ENCODE results near the gene ZFAND5. TPM values are rescaled to one million over a fixed set of nuclear protein-coding genes. Genes with fewer than 3 reads are reported as not detected.

The ZFAND5 gene
- polyA plus RNA-seq, 1 donor = 223 TPM

DNA sequence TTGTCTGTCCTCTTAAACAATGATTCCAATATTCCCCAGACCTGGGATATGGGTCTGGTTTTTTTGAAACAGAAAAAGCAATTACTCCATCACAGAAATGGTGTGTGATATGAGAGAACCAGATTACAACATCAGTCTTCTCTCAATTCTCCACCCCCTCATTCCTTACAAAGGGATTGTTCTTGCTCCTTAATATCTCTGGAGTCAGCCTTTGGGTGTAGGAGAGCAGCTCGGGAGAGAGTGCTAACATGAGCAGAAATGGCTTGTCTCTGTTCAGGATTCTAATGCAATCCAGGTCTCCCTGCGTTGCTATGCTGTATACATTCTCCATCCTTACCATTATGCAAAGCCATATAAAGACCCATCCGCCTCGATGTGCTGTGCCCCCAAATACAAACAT is 32.7 kb downstream of the ZFAND5 start:
- DNase-seq = no peak

DNA sequence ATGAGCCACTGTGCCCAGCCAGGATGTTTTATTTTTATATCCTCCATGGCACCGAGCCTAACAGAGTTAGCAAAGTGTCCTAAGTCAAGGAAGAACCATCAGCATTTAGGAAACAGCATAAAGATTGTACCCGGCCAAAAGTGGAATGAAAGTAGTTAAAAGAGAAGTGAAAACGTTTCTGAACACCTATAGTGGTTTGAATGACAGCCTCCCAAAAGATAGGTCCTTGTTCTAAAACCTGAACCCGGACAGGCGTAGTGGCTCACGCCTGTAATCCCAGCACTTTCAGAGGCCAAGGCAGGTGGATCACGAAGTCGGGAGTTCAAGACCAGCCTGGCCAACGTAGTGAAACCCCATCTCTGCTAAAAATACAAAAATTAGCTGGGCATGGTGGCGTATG is 37.4 kb downstream of the ZFAND5 start:
- DNase-seq = no peak

DNA sequence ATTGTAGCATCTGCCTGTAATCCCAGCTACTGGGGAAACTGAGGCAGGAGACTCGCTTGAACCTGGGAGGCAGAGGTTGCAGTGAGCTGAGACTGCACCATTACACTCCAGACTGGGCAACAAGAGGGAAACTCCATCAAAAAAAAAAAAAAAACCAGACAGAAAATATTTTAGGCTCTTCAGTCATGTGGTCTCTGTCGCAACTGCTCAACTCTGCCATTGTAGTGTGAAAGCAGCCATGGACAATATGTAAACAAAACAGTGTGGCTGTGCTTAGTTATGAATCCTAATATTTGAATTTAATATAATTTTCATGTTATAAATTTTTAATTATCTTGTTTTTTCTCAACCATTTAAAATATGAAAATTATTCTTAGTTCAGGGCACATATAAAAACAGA is 38.4 kb downstream of the ZFAND5 start:
- DNase-seq = no peak

DNA sequence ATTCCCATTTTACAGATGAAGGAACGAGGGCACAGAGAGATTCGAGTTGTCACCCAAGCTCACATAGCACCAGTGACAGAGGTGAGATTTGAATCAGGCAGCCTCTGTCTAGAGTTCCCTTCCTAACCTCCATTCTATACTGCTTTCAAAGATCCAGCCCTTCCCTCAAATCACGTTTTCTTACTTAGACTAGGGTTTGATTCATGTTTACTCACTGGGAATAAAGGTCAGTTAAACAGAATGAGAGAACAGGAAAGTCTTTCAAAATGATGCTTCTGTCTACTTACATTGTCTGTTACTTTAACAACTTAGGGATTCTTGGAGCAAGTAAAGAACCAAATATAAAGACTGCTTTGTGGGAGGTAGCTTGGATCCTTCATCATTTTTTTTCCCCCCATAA is 40.0 kb downstream of the ZFAND5 start:
- DNase-seq = no peak

DNA sequence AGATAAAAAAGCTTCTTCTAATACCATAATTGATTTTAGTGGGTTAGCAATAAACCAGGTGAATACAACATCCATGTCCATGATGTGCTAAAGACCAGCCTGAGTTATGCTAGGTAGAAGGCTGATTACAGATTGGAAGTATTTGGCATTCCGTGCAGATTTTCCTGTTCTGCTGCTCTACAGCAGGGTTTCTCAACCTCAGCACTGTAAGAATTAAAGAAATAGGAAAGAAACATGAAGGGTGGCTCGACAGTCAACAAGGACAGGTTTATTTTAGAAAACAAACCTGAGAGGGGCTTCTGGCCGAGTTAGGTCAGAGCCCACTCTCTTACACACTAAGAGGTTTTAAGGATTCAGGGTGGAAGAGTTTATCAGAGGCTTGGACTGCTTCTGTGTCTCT is 42.3 kb downstream of the ZFAND5 start:
- no peak for DNase-seq

DNA sequence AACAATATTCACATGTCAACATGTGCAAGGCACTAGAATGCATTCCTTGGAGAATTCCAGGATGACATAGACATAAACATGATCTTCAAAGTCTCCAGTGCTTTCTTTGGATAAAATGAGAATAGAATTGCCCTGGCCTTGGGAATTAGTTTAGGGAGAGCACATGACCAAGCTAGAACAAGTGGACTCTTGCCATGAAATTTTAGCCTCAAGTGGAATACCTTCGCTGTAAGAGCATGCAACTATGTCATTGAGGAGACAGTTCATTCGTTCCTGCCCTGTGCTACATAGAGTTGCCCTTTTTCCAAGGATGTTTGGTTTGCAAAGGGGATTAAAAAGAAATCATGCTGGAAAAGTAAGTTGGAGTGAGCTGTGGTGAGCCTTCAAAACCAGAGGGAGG is 42.7 kb downstream of the ZFAND5 start:
- no peak for DNase-seq

DNA sequence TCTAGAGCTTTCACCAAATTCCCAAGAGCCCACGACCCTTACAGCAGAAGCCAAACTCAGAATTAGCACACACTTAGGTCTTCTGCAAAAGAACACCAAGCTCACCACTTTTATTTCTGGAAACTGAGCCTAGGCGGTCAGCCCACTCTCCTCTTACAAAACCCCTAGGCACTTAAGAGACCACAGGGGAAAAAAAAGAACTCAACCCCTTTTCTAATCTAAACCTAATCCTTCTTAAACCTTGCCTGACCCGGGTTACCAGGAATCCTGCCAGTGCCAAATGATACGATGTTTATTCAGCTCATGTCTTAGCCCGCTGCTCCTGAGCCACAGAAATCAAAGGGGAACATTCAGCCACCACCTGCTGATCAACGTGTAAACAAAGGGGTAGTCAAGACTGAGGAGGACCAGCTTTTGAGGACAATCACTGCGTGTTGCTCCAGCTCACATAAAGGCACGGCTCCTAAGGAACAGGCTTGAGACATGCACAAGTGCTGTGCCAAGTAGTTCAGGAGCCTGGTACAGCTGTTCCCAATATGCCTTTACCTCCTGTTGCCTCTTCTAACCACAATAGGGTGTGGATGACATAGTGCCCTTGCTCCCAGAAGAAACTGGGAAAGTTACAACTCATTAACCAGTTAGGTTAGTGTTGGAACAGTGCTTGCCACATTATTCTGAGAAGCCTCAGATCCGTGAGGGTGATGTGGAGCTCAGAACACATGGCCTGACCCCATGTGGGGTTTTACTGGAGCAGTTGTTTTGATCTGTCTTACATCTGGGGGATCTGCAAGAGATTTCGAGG is 49.3 kb downstream of the ZFAND5 start:
- DNase-seq = peak; percentile 20

DNA sequence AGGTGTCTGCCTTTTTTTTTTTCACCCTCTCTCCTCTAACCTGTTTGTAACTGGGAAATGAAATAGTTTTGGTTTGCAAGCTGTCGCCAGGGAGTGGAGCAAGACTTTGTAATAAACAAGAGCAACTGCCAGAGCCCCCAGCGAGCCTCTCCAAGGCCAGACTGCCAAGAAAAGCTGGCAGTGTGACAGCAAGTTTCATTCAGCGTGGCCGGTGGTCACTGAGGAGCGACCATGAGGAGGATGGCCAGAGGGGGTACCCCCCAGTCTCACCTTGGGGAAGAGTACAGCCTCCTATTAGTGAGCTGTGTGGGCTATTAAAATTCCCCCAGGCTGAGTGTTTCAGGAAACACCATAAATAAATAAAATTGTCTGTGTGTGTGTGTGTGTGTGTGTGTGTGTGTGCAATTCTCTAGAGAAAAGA is 49.9 kb downstream of the ZFAND5 start:
- DNase-seq = peak; percentile 64

DNA sequence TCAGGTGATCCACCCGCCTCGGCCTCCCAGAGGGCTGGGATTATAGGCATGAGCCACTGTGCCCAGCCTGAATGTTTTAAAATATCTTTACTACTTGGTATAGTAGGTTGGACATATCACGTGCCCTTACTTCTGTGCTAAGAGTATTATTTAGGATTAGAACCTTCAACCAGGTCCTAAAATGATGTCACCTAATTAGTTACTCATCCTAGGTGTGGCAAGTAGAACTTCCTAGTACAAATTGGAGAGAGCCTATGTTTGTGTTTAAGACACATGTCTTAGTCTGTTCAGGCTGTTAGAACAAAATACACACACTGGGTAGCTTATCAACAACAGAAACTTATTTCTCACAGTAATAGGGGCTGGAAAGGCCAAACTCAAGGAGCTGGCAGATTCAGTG is 51.5 kb downstream of the ZFAND5 start:
- DNase-seq = no peak

DNA sequence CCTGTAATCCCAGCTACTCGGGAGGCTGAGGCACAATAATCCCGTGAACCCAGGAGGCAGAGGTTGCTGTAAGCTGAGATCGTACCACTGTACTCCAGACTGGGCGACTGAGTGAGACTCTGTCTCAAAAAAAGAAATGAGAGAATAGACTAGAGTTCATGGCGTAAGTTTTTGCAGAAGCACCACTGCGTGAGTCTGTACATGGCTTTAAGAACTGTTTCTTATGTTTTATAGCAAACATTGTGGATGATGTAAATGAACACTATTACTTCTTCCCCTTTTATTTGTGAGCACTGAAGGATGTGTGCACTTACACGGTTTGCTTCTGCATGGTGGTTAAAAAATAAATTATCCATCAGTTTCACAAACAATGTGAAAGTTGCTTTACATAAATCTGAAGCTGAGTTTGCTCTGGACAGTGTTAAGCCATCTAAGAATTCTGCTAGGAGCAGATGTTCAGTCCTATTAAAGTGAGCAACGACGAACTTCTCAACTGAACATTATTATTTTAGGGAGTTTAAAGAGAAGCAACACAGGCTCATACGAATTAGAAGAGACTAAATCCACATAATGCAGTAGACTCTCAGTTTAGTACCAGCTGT is 52.5 kb downstream of the ZFAND5 start:
- DNase-seq = no peak

DNA sequence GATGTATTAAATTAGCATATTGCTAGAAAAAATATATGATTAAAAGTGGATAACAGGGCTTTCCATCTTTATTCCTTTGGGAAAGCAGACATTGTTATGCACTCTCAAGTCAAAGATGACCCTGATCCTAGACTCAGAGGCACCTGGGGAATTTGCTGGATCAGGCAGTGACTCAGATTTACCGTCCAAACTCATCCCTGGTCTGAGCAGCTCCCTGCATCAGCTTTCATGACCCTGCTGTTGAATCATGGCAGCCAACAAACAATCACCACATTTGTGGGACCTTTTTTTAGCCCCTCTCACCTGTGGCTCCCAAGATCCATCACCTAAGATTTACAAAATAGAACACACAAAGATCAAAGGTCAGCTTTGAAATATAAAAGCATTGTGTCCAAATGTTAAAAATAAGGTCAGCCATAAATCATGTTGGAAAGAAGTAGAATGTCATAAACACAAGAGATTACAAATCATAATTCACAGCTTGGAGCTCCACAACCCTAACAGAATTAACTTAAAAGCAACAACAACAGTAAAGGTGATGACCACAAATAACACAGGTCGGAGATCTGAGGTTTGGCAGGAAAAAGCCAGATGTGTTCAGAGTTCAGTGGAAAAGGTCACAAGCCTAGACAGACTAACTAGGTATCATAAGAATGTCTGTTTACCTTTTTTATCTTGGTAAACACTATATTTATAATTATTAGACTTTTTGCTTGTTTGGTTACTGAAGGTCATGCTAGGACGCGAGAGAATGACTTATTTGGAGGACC is 55.5 kb downstream of the ZFAND5 start:
- DNase-seq = no peak

DNA sequence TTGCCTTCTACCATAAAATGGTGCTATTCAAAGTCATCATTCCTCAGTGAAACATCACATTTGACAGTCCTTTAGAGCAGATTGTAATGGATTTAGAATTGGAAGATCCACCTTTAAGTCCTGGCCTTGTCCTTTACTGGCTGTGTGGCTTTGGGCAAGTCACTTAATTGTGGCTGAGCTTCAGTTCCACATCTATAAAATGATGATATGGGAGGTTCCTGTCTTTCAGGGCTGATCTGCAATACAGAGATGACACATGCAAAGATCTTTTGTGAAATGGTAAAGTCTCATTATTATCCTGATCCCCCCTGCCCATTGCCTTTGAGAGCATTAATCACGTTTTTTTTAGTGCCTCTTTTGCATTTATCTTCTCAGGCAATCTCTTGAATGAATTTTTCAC is 58.2 kb downstream of the ZFAND5 start:
- DNase-seq = no peak

DNA sequence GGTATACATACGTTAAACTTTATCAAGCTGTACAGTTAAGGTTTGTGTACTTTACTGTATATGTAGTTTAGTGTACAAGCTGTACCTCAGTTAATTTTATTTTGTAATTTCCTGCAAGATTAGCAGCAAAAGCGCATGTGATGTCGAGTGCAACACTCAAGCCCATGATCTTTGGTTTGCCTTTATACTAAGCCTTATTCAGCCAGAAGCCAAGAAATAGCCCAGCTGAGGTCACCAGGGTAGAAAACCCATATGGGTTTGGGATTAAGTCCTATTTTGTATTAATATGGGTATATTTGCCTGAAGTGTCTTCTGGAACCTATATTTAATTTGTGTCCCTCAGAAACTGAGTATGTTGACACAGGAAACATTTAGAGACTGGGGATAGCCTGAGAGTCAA is 59.3 kb downstream of the ZFAND5 start:
- no peak for DNase-seq

DNA sequence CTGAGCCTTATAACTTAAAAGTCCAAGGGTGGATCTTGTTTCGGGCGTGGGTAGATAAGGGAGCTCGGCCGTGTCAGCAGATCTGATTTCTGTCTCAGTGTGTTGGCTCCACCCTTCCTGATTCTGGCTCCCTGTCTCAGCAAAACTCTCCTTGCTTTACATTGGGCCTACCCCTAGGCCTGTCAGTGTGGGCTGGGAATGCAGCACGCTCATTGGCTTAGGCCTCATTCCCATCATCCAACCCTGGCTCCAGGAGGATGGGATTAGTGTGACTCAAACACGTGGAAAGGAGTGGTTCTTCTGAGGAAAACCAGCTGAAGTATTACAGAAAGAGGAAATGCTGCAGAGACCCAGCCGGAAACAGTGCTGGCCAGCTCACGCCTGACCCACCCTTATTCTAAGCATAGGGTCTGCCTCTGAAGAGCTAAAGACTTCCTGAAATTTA is 59.9 kb downstream of the ZFAND5 start:
- peak; percentile 42 for DNase-seq

DNA sequence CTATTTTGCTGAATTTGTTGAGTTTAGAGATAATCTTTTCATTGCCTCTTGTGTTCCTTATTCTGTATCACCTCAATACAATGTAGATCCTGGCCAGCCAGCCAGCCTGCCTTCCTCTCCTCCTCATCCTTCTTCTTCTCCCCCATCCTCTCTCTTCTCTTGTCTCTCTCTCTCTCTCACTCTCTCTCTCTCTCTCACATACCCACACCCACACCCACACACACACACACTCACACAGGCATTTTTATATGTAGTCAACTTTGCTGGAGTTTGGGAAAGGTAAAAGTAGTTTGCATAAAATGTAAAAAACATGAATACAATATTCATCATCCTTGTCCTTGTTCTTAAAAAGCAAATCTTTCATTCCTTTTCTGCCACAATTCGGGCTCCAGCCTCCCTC is 60.5 kb downstream of the ZFAND5 start:
- DNase-seq = no peak

Other genes with a start within 250 kb of the ZFAND5 start
- 0.47 TPM for gene GDA, start 215.8 kb downstream of the ZFAND5 start, polyA plus RNA-seq (ENCODE audit: insufficient read length)
- 1.3 TPM for gene TMC1, start 156.4 kb upstream of the ZFAND5 start, polyA plus RNA-seq (ENCODE audit: insufficient read length)

All from left kidney (tissue), 2 donors.